Activated T-helper 2 cell treated with anti-CD3 and anti-CD28 coated beads, Interferon-gamma antibody, Interleukin-2, Interleukin-4, amounts not matched to agents 10 μg/mL and 5 μg/mL and 100 μg/mL, durations not matched to agents 14 hours and 24 hours and 36 hours (primary cell): ENCODE measurements around the gene TOX2. TPM values are rescaled to one million over a fixed set of nuclear protein-coding genes. Genes with fewer than 3 reads are reported as not detected.

Experiments used
- DNase-seq: peaks from one replicate; pipeline ENCODE4 v3.0.0; 2021; ENCODE audit warnings: low spot score
- H3K27ac Mint-ChIP-seq: one replicate; pipeline ENCODE4 v1.8.0; 2021; ENCODE audit warnings: mixed read lengths
- H3K27me3 Mint-ChIP-seq: one replicate; pipeline ENCODE4 v1.8.0; 2021; ENCODE audit warnings: low read depth, mixed read lengths
- H3K36me3 Mint-ChIP-seq: one replicate; pipeline ENCODE4 v1.8.0; 2021; ENCODE audit warnings: low read depth, mixed read lengths
- H3K4me1 Mint-ChIP-seq: one replicate; pipeline ENCODE4 v1.8.0; 2021; ENCODE audit warnings: low read depth, mixed read lengths
- H3K4me3 Mint-ChIP-seq: one replicate; pipeline ENCODE4 v1.8.0; 2021; ENCODE audit warnings: low read depth, mild to moderate bottlenecking, moderate library complexity, mixed read lengths
- H3K9me3 Mint-ChIP-seq: one replicate; pipeline ENCODE4 v1.8.0; 2021; ENCODE audit warnings: mixed read lengths
- intact Hi-C: fragments of 100-400 bp; cut with micrococcal nuclease; formaldehyde crosslinking; loops from one replicate; pipeline ENCODE4 v1.15.1; 2023
- total RNA-seq: library from RNA; stranded (reverse); gene quantifications from 2 replicates; pipeline ENCODE4 v1.2.3, GENCODE V29; 2022

TOX2 gene
- total RNA-seq, 1 donor from 2014 or later, result 2.4 TPM

DNA sequence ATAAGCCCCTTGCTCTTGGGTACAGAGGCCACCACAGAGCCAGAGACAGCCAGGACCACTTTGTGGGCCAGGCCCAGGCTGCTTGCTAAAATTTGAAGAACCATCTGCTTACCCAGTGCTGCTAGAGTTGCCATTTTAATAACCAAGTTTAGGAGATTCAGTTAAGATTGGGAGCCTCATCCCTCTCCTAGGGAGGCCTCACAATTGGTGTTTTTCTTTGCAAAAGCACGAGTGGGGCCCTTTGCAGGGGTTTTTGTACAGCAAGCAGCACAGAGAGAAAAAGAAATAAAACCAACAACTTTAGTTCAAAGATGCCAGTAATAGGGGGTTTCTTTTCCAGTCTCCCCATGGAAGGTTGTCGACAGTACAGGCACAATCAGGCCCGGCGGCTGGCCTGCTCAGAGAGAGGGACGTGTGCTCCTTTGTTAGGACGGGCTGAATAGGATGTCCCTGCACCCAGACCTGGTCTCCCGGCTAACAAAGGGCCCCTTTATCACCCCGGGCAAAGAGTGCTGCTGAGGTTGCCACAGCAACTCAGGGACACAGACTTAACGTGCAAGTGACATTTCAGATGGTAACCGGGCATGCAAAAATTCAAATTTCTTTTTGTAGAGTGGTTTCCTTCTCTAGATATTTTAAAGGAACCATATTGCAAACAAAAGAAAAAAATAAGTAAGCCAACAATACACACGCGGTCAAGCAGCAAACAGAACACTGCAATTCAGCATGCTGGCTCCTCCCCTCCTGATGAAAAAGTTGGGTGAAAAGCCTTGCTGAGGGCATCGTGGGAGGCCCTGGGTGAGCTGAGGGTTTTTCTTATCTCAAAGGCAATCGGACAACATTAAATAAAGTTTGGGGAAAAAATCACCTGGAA lies 10.5 kb upstream of the TOX2 start:
- H3K4me3 Mint-ChIP-seq, result no peak overlapping the region
- no peaks in the 10 kb centered on the region for H3K4me1 Mint-ChIP-seq
- H3K27ac Mint-ChIP-seq, result no peak overlapping the region
- H3K9me3 Mint-ChIP-seq, result peaks cover 17% of the 10 kb centered on the region
- H3K27me3 Mint-ChIP-seq, result peaks cover 16% of the 10 kb centered on the region
- intact Hi-C loops, result no loop called here
- H3K36me3 Mint-ChIP-seq, result peaks cover 2% of the 10 kb centered on the region
- DNase-seq, result no peak

DNA sequence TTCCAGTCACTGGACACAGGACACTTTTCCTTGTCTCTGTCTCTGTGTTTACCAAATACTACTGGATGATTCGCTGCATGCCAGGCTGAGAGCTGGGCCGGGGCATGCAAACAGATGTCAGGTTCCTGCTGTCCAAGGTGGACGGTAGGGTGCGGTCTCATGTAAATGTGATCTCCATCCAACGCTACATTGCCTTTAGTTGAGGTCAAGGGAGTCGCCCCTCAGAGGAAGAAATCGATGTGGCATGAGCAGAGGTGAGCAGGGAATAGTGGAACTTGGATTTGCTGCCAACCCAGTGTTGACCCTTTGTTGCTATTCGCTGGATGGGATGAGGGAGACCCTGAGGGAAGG lies 9.8 kb upstream of the TOX2 start:
- Mint-ChIP-seq H3K27ac (no peak overlapping the region), H3K9me3 (peaks cover 17% of the 10 kb centered on the region), H3K27me3 (peaks cover 15% of the 10 kb centered on the region), H3K4me1 (no peaks in the 10 kb centered on the region), H3K36me3 (peaks cover 2% of the 10 kb centered on the region), H3K4me3 (no peak overlapping the region)
- intact Hi-C loops, result no loop called here
- DNase-seq, result no peak

DNA sequence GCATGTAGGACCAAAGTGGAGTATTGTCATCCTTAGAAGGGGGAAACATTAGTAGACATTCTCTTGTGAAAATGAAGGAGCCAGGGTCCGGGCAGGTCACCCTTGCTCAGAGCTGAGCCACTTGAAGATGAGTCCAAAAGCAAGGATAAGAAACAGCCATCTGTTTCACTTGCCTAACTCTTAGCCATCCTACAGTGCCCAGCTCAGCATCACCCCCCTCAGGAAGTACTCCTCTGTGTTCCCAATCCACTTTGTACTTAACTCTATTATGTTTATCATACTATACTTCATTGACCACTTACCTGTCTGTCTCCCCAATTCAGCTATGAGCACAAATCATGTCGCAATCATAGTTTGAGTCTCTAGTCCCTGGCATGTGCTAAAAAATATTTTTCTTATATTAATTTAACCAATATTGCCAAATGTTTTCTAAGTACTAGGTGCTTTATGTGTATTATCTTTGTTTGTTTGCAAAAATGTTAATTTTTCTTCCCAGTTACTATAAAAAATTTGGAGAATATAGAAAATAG lies 8.1 kb upstream of the TOX2 start:
- no peak overlapping the region for H3K4me3 Mint-ChIP-seq
- peaks cover 28% of the 10 kb centered on the region for H3K9me3 Mint-ChIP-seq
- intact Hi-C loops, result no loop called here
- peaks cover 11% of the 10 kb centered on the region for H3K4me1 Mint-ChIP-seq
- peaks cover 2% of the 10 kb centered on the region for H3K36me3 Mint-ChIP-seq
- no peak for DNase-seq
- H3K27me3 Mint-ChIP-seq, result peaks cover 11% of the 10 kb centered on the region
- no peak overlapping the region for H3K27ac Mint-ChIP-seq

DNA sequence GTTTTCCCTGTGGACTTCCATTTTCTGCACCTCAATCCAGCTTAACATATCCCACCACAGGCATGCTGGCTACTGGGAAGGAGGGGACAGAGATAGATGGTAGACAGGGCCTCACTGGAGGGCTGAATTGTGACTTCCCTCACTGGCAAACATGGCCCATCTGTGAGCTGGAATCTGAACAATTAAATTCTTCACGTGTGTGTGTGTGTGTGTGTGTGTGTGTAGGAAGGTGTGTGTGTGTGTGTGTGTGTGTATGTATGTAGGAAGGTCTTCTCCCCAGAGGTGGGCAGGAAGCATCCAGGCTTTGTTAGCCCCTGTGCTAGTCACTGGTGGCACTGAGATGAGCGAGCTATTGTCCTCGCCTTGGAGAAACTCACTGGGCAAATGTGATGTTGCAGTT lies 5.4 kb upstream of the TOX2 start:
- intact Hi-C loops, result no loop called here

DNA sequence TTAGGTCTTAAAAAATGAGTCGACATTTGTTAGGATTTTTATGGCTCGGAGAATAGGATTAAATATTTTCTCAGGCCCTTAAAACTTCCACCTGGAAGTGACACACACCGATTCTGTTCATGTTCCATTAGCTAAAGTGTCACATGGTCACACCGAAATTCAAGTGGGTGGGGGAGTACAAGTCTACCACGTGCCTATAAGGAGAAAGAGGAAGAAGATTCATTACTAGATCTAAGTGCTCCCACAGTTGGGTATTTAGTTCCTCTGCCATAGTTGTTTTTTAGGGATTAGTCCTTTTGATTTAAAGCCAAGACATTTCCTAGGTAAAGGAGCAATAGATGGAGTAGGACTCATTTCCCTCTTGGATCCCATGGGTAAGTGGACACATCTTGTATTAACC lies 4.9 kb upstream of the TOX2 start:
- no peak for DNase-seq
- H3K27me3 Mint-ChIP-seq, result peaks cover 28% of the 10 kb centered on the region

More for the DNA sequence above, 5.4 kb upstream of the TOX2 start:
- Mint-ChIP-seq H3K27me3 (peaks cover 28% of the 10 kb centered on the region), H3K9me3 (peaks cover 48% of the 10 kb centered on the region), H3K4me1 (peaks cover 14% of the 10 kb centered on the region), H3K27ac (no peak overlapping the region), H3K36me3 (peaks cover 21% of the 10 kb centered on the region), H3K4me3 (no peak overlapping the region)
- no peak for DNase-seq

DNA sequence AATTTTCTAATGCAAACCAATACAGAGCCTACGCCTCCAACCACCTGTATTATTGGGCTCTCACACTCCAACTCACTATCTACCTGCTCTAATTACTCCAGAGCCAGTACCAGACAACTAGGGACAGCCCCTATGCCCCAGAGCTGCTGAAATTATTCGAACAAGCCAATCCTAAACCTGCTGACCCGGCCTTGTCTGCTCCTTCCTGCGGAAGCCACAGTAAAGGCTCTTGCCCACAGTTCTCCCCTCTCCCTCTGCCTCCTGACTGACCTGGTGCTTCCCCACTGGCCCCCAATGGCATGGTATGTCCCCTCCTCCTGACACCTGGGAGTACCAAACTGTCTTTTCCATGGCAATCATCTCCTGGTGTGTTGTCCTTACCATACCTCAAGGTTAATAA lies 4.1 kb upstream of the TOX2 start:
- H3K36me3 Mint-ChIP-seq, result peaks cover 25% of the 10 kb centered on the region
- peaks cover 48% of the 10 kb centered on the region for H3K9me3 Mint-ChIP-seq
- H3K4me1 Mint-ChIP-seq, result peaks cover 19% of the 10 kb centered on the region
- DNase-seq, result no peak
- no peak overlapping the region for H3K4me3 Mint-ChIP-seq
- intact Hi-C loops, result no loop called here
- peaks cover 31% of the 10 kb centered on the region for H3K27me3 Mint-ChIP-seq
- H3K27ac Mint-ChIP-seq, result no peak overlapping the region

More for the DNA sequence above, 4.9 kb upstream of the TOX2 start:
- peaks cover 21% of the 10 kb centered on the region for H3K36me3 Mint-ChIP-seq
- no peak overlapping the region for H3K4me3 Mint-ChIP-seq
- peaks cover 14% of the 10 kb centered on the region for H3K4me1 Mint-ChIP-seq
- intact Hi-C loops, result no loop called here
- peaks cover 48% of the 10 kb centered on the region for H3K9me3 Mint-ChIP-seq
- H3K27ac Mint-ChIP-seq, result no peak overlapping the region

DNA sequence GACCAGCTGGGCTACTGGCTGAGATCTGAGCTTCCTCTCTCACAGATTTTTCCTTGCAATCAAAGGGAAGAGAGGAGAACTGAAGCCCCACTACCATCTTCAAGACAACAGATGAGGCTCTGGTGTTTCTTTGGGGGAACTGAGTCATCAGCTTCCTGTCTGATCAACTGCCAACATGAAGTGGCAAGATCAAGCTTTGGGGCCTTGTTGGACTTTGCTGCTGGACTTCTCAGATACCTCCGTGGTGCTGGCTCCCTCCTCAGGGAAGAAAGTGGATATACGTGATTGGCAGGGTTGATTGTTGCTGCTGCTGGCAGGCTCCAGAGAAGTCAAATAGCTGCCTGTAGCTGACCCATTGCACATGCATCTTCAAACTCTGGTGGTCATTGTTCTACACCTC lies 3.6 kb upstream of the TOX2 start:
- no peak overlapping the region for H3K4me3 Mint-ChIP-seq
- intact Hi-C loops, result no loop called here
- DNase-seq, result no peak
- no peak overlapping the region for H3K27ac Mint-ChIP-seq
- peaks cover 19% of the 10 kb centered on the region for H3K4me1 Mint-ChIP-seq
- H3K27me3 Mint-ChIP-seq, result peaks cover 31% of the 10 kb centered on the region
- H3K9me3 Mint-ChIP-seq, result peaks cover 48% of the 10 kb centered on the region
- peaks cover 25% of the 10 kb centered on the region for H3K36me3 Mint-ChIP-seq

DNA sequence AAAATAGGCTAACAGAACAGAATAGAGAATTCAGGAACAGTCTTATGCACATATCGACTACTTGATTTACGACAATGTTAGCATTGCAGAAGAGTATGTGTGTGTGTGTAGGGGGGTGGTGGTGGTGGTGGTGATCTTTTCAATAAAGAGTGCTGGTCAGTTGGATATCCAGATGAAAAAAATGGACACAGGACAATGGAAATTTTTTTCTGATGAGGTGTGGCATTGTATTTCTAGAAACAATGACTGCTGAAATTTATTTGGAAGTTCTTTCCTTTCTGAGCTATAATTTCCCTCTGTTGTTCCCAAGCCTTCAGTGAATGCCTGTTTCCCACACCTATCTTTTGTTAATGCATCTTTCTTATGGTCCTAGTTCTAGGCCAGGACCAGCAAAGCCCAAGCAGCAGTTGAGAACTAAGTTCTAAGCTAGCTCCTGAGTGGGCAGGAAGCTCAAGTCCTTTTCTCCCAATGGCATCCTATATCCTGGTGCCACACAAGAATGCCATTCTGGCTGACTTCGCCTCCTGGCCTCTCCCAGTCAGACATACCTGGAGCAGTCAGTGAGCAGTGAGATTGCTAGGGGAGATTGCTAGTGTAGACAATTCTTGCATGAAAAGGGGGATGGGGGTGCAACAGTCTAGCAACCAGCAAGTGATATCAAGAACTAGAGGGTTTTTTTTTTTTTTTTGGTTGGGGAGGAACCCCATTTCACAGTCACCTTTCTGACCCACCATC lies 1.2 kb upstream of the TOX2 start:
- no peak overlapping the region for H3K27ac Mint-ChIP-seq
- H3K27me3 Mint-ChIP-seq, result peaks cover 43% of the 10 kb centered on the region
- peaks cover 36% of the 10 kb centered on the region for H3K9me3 Mint-ChIP-seq
- peaks cover 29% of the 10 kb centered on the region for H3K4me1 Mint-ChIP-seq
- intact Hi-C loops, result no loop called here
- peak overlapping the region; percentile 59 for H3K4me3 Mint-ChIP-seq
- H3K36me3 Mint-ChIP-seq, result peaks cover 22% of the 10 kb centered on the region
- no peak for DNase-seq

DNA sequence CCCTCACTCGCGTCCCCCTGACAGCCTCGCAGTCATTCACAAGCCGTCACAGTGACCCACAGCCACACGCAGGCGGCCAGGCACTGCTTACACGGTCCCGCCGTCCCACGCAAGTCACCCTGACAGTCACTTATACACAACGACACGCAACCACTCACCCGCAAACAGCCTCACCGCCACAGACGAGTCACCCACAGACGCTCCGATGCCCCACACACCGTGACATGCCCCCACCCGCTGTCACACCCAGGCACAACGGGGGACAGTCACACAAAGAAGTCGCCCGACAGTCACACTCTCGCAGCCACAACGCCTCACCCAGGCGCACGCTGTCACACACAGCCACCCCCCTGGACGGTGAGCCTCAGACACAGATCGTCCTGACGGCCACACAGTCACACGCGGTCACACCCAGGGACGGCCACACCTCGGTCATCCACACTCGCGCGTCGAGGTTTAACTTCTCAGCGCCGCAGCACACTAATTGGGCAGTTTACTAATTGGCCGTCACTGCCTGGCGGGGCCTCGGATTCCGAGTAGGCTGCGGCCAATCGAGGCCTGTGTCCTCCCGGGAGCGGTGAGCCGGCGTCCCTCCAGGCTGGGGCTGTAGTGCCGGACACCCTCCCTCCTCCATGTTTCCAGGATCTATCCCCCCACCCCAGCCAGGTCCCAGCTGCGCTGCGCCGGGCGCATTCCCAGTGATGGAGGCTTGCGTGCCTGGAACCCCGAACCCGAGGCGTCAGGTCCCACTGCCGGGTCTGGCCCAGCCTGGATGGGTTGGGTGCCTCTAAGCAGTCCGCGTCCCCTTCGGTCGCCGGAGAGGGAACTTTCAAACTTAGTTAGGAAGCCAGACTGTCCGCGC lies 790 bp downstream of the TOX2 start:
- peaks cover 34% of the 10 kb centered on the region for H3K4me1 Mint-ChIP-seq
- peaks cover 50% of the 10 kb centered on the region for H3K27me3 Mint-ChIP-seq
- intact Hi-C loops, result loop anchor here (1.0 to 5.0 kb wide), 3 partner anchors 10 to 165 kb away; no protein-coding TSS in a partner anchor
- DNase-seq, result no peak
- peak overlapping the region; percentile 82 for H3K4me3 Mint-ChIP-seq
- H3K27ac Mint-ChIP-seq, result peak overlapping the region; percentile 62
- peaks cover 22% of the 10 kb centered on the region for H3K36me3 Mint-ChIP-seq
- H3K9me3 Mint-ChIP-seq, result peaks cover 30% of the 10 kb centered on the region

DNA sequence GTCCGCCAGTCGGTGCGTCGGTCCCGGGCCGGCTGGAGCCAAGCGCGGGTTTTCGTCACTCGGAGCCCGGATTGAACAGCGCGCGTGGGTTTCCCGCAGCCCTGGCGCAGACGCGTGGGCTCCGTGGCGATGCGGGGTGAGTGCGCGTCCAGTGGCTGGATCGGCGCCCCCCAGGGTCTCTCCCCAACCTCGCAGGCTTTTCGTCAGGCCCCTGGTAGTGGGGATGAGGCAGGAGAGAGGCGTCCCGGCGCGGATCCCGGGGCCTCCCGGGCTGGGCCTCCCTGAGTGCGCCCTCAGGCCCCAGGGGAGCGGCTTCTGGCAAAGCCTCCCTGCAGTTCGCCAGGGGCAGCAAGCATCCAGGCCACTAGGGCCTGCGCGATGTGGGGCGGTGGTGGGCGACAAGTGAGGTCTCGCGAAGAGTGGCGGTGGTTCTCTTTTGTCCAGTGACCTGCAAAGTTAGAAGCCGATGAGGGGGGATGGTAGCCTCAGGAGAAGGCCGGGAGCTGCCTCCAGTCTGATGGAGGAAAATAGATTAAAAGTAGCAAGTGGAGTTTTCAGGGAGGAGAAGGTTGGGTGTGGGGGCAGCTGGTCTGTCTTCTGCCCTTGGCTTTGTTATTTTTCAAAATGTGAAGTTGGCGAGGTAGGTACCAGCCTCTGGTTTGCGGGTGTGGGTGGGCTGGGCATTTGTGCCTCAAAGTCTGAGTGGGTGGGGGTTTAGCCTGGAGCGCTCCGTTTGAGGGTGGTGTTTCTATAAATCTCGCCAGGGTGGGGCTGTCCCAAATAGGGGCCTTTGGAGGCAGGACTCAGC lies 1.6 kb downstream of the TOX2 start:
- Mint-ChIP-seq H3K9me3 (peaks cover 23% of the 10 kb centered on the region), H3K4me1 (peaks cover 32% of the 10 kb centered on the region), H3K27me3 (peaks cover 53% of the 10 kb centered on the region), H3K36me3 (peaks cover 22% of the 10 kb centered on the region), H3K4me3 (peak overlapping the region; percentile 82), H3K27ac (peak overlapping the region; percentile 50)
- no peak for DNase-seq
- intact Hi-C loops, result loop anchor here (1.0 to 5.0 kb wide), 3 partner anchors 9 to 165 kb away; no protein-coding TSS in a partner anchor

DNA sequence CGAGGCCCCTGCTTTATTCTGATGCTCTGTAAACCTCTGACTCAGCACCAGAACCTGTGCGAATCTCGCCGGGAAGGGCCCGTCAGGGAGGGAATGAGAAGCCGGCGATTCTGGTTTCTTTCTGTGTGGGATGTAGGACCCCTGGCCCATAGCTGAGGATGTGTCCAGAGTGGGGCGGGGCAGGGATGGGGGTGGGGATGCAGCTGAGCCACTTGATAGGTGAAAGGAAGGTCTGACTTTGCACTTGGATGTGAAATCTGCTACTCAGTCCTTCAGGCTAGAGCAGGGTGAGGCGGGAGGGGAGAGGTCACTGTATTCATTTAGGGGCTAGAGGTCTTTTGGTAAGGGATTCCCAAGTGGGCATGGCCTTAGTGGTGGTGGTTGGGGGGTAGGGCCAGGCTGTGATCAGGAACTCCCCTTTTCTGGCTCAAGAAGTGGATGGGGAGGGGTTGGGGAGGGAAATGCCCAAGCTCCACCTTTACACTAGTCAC lies 2.3 kb downstream of the TOX2 start:
- no peak overlapping the region for H3K27ac Mint-ChIP-seq
- peaks cover 56% of the 10 kb centered on the region for H3K27me3 Mint-ChIP-seq

More for the DNA sequence above, 2.3 kb downstream of the TOX2 start:
- Mint-ChIP-seq H3K4me3 (peak overlapping the region; percentile 82), H3K4me1 (peaks cover 37% of the 10 kb centered on the region), H3K9me3 (peaks cover 17% of the 10 kb centered on the region), H3K36me3 (peaks cover 20% of the 10 kb centered on the region)
- no peak for DNase-seq
- intact Hi-C loops, result loop anchor here (1.0 to 5.0 kb wide), 3 partner anchors 8 to 166 kb away; no protein-coding TSS in a partner anchor
